ENCODE results near the gene AGBL3.
A peak's percentile ranks its signal among the peaks of the same experiment; 100 is the strongest.

- TF ChIP-seq EZH2 (IDR thresholded peaks at IDR 0.05): no peak
- peak; percentile 93 for TF ChIP-seq POLR2AphosphoS5 (IDR thresholded peaks at IDR 0.05; ENCODE audit: borderline replicate concordance, low read depth, low read length)
- no peak for TF ChIP-seq FOXP2 (optimal IDR thresholded peaks at IDR 0.05; ENCODE audit: control extremely low read depth, extremely low read length, insufficient read depth)
These were observed at the start of gene AGBL3 for GRCh38 chr7:134986363-134987251.

All from SK-N-MC (cell line).